ENCODE results near the gene SMIM32.

GRCh38 chr5:136146201-136146600, 46.8 kb downstream of the SMIM32 start:
- no peak for TF ChIP-seq CTCF (conservative IDR thresholded peaks at IDR 0.05)
- no peak for TF ChIP-seq ZFX (IDR thresholded peaks at IDR 0.05)
